Stimulated activated memory B cell treated with anti-CD40 and anti-IgM and Interleukin-4, amounts not matched to agents 10 μg/mL and 1 μg/mL and 100 μg/mL, for 72 hours (primary cell): ENCODE results near the gene POT1.

ENCODE experiments used
- ATAC-seq: fragments of 150-1000 bp; cut with Tn5 transposase; 2 replicates; pipeline ENCODE4 v1.10.0; 2021
- H3K27ac Mint-ChIP-seq: one replicate; pipeline ENCODE4 v1.8.0; 2022; ENCODE audit warnings: mild to moderate bottlenecking, mixed read lengths
- H3K27me3 Mint-ChIP-seq: one replicate; pipeline ENCODE4 v1.8.0; 2022; ENCODE audit warnings: mixed read lengths
- H3K36me3 Mint-ChIP-seq: one replicate; pipeline ENCODE4 v1.8.0; 2022; ENCODE audit warnings: mixed read lengths
- H3K4me1 Mint-ChIP-seq: one replicate; pipeline ENCODE4 v1.8.0; 2022; ENCODE audit warnings: mixed read lengths
- H3K4me3 Mint-ChIP-seq: one replicate; pipeline ENCODE4 v1.8.0; 2022; ENCODE audit warnings: mild to moderate bottlenecking, moderate library complexity, mixed read lengths
- H3K9me3 Mint-ChIP-seq: one replicate; pipeline ENCODE4 v1.8.0; 2022; ENCODE audit warnings: mixed read lengths

Gene POT1

GRCh38 chr7:124930173-124930623 is 573 bp upstream of the POT1 start:
- no peak for ATAC-seq
- peak overlapping the region; percentile 85 for H3K27ac Mint-ChIP-seq
- no peaks in the 10 kb centered on the region for H3K27me3 Mint-ChIP-seq
- no peaks in the 10 kb centered on the region for H3K9me3 Mint-ChIP-seq
- H3K36me3 Mint-ChIP-seq: peaks cover 28% of the 10 kb centered on the region
- peak overlapping the region; percentile 87 for H3K4me3 Mint-ChIP-seq
- peaks cover 42% of the 10 kb centered on the region for H3K4me1 Mint-ChIP-seq

DNA sequence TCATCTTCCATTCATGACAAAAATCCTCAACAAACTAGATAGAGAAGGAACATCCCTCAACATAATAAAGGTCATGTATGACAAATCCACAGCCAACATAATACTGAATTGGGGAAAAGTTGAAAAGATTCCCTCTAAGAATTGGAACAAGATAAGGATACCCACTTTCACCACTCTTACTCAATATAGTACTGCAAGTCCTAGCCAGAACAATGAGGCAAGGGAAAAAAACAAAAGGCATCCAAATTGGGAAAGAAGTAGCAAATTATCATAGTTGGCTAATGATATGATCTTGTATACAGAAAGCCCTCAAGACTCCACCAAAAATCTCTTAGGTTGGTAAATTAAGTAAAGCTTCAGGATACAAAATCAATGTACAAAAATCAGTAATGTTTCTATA is 4.7 kb downstream of the POT1 start:
- H3K4me3 Mint-ChIP-seq: no peak overlapping the region
- peaks cover 65% of the 10 kb centered on the region for H3K36me3 Mint-ChIP-seq
- peaks cover 74% of the 10 kb centered on the region for H3K4me1 Mint-ChIP-seq
- no peak for ATAC-seq
- H3K27me3 Mint-ChIP-seq: no peaks in the 10 kb centered on the region
- H3K9me3 Mint-ChIP-seq: no peaks in the 10 kb centered on the region
- no peak overlapping the region for H3K27ac Mint-ChIP-seq

GRCh38 chr7:124922200-124922599 is 7.4 kb downstream of the POT1 start:
- peaks cover 58% of the 10 kb centered on the region for H3K36me3 Mint-ChIP-seq
- no peaks in the 10 kb centered on the region for H3K27me3 Mint-ChIP-seq
- ATAC-seq: no peak
- H3K9me3 Mint-ChIP-seq: no peaks in the 10 kb centered on the region
- H3K4me1 Mint-ChIP-seq: peaks cover 60% of the 10 kb centered on the region
- H3K4me3 Mint-ChIP-seq: no peak overlapping the region
- no peak overlapping the region for H3K27ac Mint-ChIP-seq

DNA sequence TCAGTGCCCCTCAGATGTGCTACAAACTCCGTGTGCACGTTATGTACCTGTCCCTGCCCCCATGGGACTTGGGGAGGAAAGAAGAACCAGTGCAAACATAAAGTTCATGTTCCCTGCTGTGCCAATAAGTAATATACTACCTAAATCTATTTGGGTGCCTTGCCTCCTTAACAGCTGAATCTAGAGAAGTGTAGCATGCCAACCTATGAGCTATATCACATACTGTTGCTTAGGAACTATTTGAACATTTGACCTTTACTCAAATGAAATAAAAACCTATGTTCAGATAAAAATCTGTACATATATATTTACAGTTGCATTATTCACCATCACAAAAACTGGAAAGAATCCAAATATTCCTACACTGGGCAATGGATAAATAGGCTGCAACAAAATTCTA is 9.8 kb downstream of the POT1 start:
- H3K27ac Mint-ChIP-seq: no peak overlapping the region
- H3K4me1 Mint-ChIP-seq: peaks cover 40% of the 10 kb centered on the region
- H3K27me3 Mint-ChIP-seq: no peaks in the 10 kb centered on the region
- H3K9me3 Mint-ChIP-seq: no peaks in the 10 kb centered on the region
- H3K4me3 Mint-ChIP-seq: no peak overlapping the region
- H3K36me3 Mint-ChIP-seq: peaks cover 43% of the 10 kb centered on the region
- no peak for ATAC-seq

DNA sequence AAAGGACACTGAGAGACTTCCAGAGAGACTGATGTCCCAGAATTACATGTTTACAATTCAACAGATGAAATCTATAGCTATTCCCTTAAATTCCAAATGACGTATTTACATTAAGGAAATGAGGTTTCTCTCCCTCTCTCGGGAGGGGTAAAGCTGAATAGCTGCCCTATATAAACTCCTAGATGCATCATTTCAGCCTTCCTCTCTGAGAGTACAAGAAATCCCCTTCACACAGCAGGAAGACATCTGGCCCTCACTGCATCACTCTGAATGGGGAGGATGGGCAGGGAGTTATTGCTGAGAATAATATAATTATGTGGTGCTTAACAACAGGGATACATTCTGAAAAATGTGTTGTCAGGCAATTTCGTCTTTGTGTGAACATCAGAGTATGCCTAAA is 11.0 kb downstream of the POT1 start:
- H3K36me3 Mint-ChIP-seq: peaks cover 39% of the 10 kb centered on the region

GRCh38 chr7:124915242-124915641 is 14.4 kb downstream of the POT1 start:
- peaks cover 33% of the 10 kb centered on the region for H3K36me3 Mint-ChIP-seq
- H3K4me1 Mint-ChIP-seq: peaks cover 13% of the 10 kb centered on the region
- no peak overlapping the region for H3K4me3 Mint-ChIP-seq
- H3K9me3 Mint-ChIP-seq: no peaks in the 10 kb centered on the region
- H3K27ac Mint-ChIP-seq: no peak overlapping the region
- no peak for ATAC-seq
- H3K27me3 Mint-ChIP-seq: no peaks in the 10 kb centered on the region

More for the DNA sequence above, 11.0 kb downstream of the POT1 start:
- no peaks in the 10 kb centered on the region for H3K27me3 Mint-ChIP-seq
- H3K4me1 Mint-ChIP-seq: peaks cover 28% of the 10 kb centered on the region
- no peaks in the 10 kb centered on the region for H3K9me3 Mint-ChIP-seq
- H3K4me3 Mint-ChIP-seq: no peak overlapping the region
- ATAC-seq: peak; percentile 61
- H3K27ac Mint-ChIP-seq: no peak overlapping the region

DNA sequence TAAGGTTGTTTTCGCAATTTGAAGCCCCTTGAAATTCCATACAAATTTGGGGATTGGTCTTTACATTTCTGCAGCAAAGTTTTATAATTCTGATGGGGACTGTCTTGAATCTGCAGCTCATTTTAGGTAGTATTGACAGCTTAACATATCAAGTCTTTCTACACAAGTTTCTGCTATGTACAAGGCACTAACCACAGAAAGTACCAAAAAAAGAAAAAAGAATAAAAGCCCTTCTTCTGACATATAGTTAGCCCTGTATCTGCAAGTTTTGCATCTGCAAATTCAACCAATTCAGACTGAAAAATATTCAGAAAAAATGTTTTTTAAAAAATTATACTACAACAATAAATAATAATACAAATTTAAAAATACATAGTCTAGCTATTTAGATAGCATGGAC is 15.3 kb downstream of the POT1 start:
- H3K27ac Mint-ChIP-seq: no peak overlapping the region
- H3K4me3 Mint-ChIP-seq: no peak overlapping the region
- no peaks in the 10 kb centered on the region for H3K27me3 Mint-ChIP-seq
- ATAC-seq: no peak
- peaks cover 13% of the 10 kb centered on the region for H3K4me1 Mint-ChIP-seq
- peaks cover 33% of the 10 kb centered on the region for H3K36me3 Mint-ChIP-seq
- no peaks in the 10 kb centered on the region for H3K9me3 Mint-ChIP-seq

DNA sequence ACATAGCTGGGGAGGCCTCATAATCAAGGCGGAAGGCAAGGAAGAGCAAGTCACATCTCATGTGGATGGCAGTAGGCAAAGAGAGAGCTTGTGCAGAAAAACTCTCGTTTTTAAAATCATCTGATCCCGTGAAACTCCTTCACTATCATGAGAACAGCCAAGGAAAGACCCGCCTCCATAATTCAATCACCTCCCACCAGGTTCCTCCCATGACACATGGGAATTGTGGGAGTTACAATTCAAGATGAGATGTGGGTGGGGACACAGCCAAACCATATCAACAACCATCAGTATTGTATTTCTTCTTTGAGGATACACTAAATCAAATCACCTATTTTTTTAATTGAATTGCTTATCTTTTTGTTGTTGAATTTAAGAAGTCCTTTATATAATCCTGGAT is 16.7 kb downstream of the POT1 start:
- no peak overlapping the region for H3K27ac Mint-ChIP-seq
- no peak overlapping the region for H3K4me3 Mint-ChIP-seq
- H3K4me1 Mint-ChIP-seq: peaks cover 13% of the 10 kb centered on the region
- no peaks in the 10 kb centered on the region for H3K27me3 Mint-ChIP-seq
- peaks cover 33% of the 10 kb centered on the region for H3K36me3 Mint-ChIP-seq
- H3K9me3 Mint-ChIP-seq: no peaks in the 10 kb centered on the region
- ATAC-seq: no peak

- H3K36me3 Mint-ChIP-seq: peaks cover 44% of the 10 kb centered on the region
- H3K4me3 Mint-ChIP-seq: no peak overlapping the region
- H3K27me3 Mint-ChIP-seq: no peaks in the 10 kb centered on the region
- no peaks in the 10 kb centered on the region for H3K9me3 Mint-ChIP-seq
- no peak overlapping the region for H3K27ac Mint-ChIP-seq
- ATAC-seq: no peak
- peaks cover 19% of the 10 kb centered on the region for H3K4me1 Mint-ChIP-seq
These were observed 19.8 kb downstream of the POT1 start for GRCh38 chr7:124909808-124910207.

DNA sequence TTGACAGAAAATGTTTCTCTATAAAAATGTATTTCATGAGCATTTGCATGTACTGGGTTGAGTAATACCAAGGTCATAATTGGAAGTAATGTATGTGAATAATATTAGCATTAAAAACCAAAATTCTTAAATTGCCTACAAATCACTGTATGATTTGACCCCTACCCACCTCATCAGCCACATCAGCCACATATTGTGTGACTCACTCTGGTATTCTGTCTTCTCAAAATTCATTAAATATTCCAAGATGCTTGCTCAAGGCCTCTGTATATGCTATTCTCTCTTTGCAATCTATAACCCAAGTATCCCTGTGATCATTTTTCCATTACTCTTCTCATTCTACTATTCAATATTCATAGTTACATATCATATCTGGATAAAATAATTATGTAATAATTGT is 21.4 kb downstream of the POT1 start:
- Mint-ChIP-seq H3K9me3 (peaks cover 3% of the 10 kb centered on the region), H3K4me3 (no peak overlapping the region), H3K27me3 (no peaks in the 10 kb centered on the region), H3K4me1 (peaks cover 34% of the 10 kb centered on the region), H3K27ac (no peak overlapping the region), H3K36me3 (peaks cover 47% of the 10 kb centered on the region)
- no peak for ATAC-seq

- Mint-ChIP-seq H3K27me3 (no peaks in the 10 kb centered on the region), H3K4me3 (no peak overlapping the region), H3K9me3 (peaks cover 3% of the 10 kb centered on the region), H3K4me1 (peaks cover 34% of the 10 kb centered on the region), H3K27ac (no peak overlapping the region), H3K36me3 (peaks cover 47% of the 10 kb centered on the region)
- no peak for ATAC-seq
These were observed 22.1 kb downstream of the POT1 start for GRCh38 chr7:124907490-124907889.

GRCh38 chr7:124898531-124898930 is 31.1 kb downstream of the POT1 start:
- Mint-ChIP-seq H3K4me3 (no peak overlapping the region), H3K36me3 (peaks cover 64% of the 10 kb centered on the region), H3K9me3 (peaks cover 3% of the 10 kb centered on the region), H3K4me1 (peaks cover 22% of the 10 kb centered on the region), H3K27ac (no peak overlapping the region), H3K27me3 (no peaks in the 10 kb centered on the region)
- no peak for ATAC-seq

GRCh38 chr7:124896001-124896400 is 33.6 kb downstream of the POT1 start:
- H3K27me3 Mint-ChIP-seq: no peaks in the 10 kb centered on the region
- H3K4me1 Mint-ChIP-seq: peaks cover 9% of the 10 kb centered on the region
- no peak for ATAC-seq
- no peak overlapping the region for H3K27ac Mint-ChIP-seq
- H3K4me3 Mint-ChIP-seq: no peak overlapping the region
- peaks cover 55% of the 10 kb centered on the region for H3K36me3 Mint-ChIP-seq
- no peaks in the 10 kb centered on the region for H3K9me3 Mint-ChIP-seq

GRCh38 chr7:124893140-124893827 is 36.3 kb downstream of the POT1 start:
- peaks cover 63% of the 10 kb centered on the region for H3K36me3 Mint-ChIP-seq
- ATAC-seq: peak; percentile 74
- H3K27ac Mint-ChIP-seq: peak overlapping the region; percentile 69
- H3K9me3 Mint-ChIP-seq: no peaks in the 10 kb centered on the region
- peak overlapping the region; percentile 24 for H3K4me3 Mint-ChIP-seq
- H3K4me1 Mint-ChIP-seq: peaks cover 9% of the 10 kb centered on the region
- H3K27me3 Mint-ChIP-seq: no peaks in the 10 kb centered on the region

DNA sequence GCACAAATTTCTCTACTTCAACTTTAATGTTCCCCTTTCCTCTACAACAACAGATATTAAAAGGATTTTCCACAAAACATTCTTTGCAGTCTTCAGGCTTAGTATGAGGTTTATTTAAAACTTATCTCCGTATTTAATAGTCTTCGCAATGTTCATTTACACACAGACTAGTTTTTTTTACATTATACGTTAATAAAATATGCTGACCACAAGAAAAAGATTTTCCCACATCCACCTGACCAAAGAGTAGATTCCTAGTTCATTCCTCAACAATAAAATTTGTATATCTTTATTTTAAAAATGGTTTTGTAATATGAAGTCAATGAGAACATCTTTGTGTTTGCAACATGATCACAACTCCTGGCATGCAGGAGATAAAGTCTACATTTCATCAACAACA is 42.4 kb downstream of the POT1 start:
- Mint-ChIP-seq H3K4me3 (no peak overlapping the region), H3K27me3 (no peaks in the 10 kb centered on the region), H3K36me3 (peaks cover 31% of the 10 kb centered on the region), H3K27ac (no peak overlapping the region), H3K4me1 (no peaks in the 10 kb centered on the region), H3K9me3 (no peaks in the 10 kb centered on the region)
- ATAC-seq: no peak

DNA sequence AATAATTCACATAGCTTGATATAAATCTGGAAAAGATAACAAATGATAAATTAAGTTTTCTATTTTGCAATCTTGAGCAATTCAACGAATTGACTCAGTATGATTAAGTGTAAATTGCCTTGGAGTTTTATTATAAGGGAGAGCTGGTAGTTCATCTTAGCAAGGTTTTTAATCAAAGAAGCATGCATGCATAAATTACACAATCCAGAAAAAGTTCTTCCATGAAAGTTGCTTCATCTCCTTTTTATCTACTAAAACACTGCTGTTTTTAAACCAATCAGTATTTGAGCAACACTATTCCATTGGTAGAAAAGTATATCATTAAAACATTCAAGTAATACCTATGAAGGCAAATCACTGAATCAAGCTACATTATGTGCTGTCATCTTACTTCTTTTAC is 47.6 kb downstream of the POT1 start:
- H3K27ac Mint-ChIP-seq: no peak overlapping the region
- no peak overlapping the region for H3K4me3 Mint-ChIP-seq
- peaks cover 17% of the 10 kb centered on the region for H3K36me3 Mint-ChIP-seq
- no peaks in the 10 kb centered on the region for H3K27me3 Mint-ChIP-seq
- no peaks in the 10 kb centered on the region for H3K9me3 Mint-ChIP-seq
- H3K4me1 Mint-ChIP-seq: no peaks in the 10 kb centered on the region
- no peak for ATAC-seq
